GM12878 (cell line): ENCODE measurements around the gene TMEM45A. TPM values are rescaled to one million over a fixed set of nuclear protein-coding genes. Genes with fewer than 3 reads are reported as not detected.

Source experiments
- ATAC-seq: fragments of 200-7000 bp; cut with Tn5 transposase; 3 replicates; pipeline ENCODE4 v1.9.1; 2020; ENCODE audit warnings: mild to moderate bottlenecking, moderate library complexity
- BruUV-seq: library from RNA; stranded (reverse); fragments of 400-500 nt; replicated peaks from 2 replicates; lab custom pipeline; 2021; lab: Mats Ljungman, UMichigan
- CTCF ChIA-PET: fragments of 300-600 bp; sonication (Branson Sonifier 250); formaldehyde crosslinking; extraction: SDS; loops from one replicate; lab custom pipeline; 2021; ENCODE audit warnings: inconsistent platforms; lab: Yijun Ruan, JAX
- POLR2A ChIA-PET: fragments of 350-600 bp; formaldehyde crosslinking; extraction: SDS; loops from one replicate; lab custom pipeline; 2021; ENCODE audit warnings: inconsistent platforms; lab: Charles Lee
- RAD21 ChIA-PET: fragments of 300-600 bp; sonication (Branson Sonifier 250); formaldehyde crosslinking; loops from one replicate; lab custom pipeline; 2023; ENCODE audit warnings: antibody characterized with exemption; ENCODE audit not compliant: unreplicated experiment; lab: Charles Lee
- SMC1A ChIA-PET: fragments of 300-600 bp; sonication (Branson Sonifier 250); formaldehyde crosslinking; loops from one replicate; lab custom pipeline; 2023; ENCODE audit not compliant: unreplicated experiment, uncharacterized antibody; lab: Charles Lee
- DNase-seq: peaks from one replicate; pipeline ENCODE4 v3.0.0-alpha.2; 2011; ENCODE audit warnings: low read depth, low spot score
- FAIRE-seq: peaks from 3 replicates; lab custom pipeline; 2011; peaks lifted over from hg19 to GRCh38; lab: Jason Lieb, UNC
- H2AFZ ChIP-seq: 2 replicates; pipeline ENCODE4 v1.6.0; 2011; ENCODE audit warnings: low read depth, low read length, control low read depth; ENCODE audit not compliant: control insufficient read depth
- H3K27ac ChIP-seq: 2 replicates; pipeline ENCODE4 v1.5.1; 2011; ENCODE audit warnings: control low read depth; ENCODE audit not compliant: control insufficient read depth, insufficient read depth
- H3K27me3 ChIP-seq, 2 experiments: replicated peaks in 1 of 2; 2 replicates each; pipeline versions ENCODE4 v1.6.0 to v1.6.1; 2011; ENCODE audit warnings: low read length in 1 of 2; ENCODE audit not compliant: control insufficient read depth in 2 of 2, insufficient read depth in 2 of 2
- H3K36me3 ChIP-seq, 2 experiments: 2 replicates each; pipeline ENCODE4 v1.5.1; 2011; ENCODE audit warnings: low read length in 1 of 2; ENCODE audit not compliant: control insufficient read depth in 2 of 2, insufficient read depth in 2 of 2
- H3K4me1 ChIP-seq: 2 replicates; pipeline ENCODE4 v1.6.1; 2011; ENCODE audit warnings: mild to moderate bottlenecking, low read length, moderate library complexity, mixed read lengths; ENCODE audit not compliant: control insufficient read depth, insufficient read depth
- H3K4me2 ChIP-seq: 2 replicates; pipeline ENCODE4 v1.6.0; 2011; ENCODE audit warnings: control low read depth; ENCODE audit not compliant: control insufficient read depth, insufficient read depth
- H3K4me3 ChIP-seq: fragments of 200-600 bp; sonication (generic); 2 replicates; pipeline ENCODE4 v1.5.1; 2016
- H3K79me2 ChIP-seq: 2 replicates; pipeline ENCODE4 v1.6.0; 2011; ENCODE audit warnings: low read length; ENCODE audit not compliant: control insufficient read depth, insufficient read depth
- H3K9ac ChIP-seq: 2 replicates; pipeline ENCODE4 v1.8.0; 2011; ENCODE audit warnings: low read length, control low read depth, mixed read lengths; ENCODE audit not compliant: control insufficient read depth, insufficient read depth
- H3K9me3 ChIP-seq: replicated peaks from 3 replicates; pipeline ENCODE4 v1.5.1; 2011; ENCODE audit warnings: mild to moderate bottlenecking, low read length; ENCODE audit not compliant: control insufficient read depth, insufficient read depth
- H4K20me1 ChIP-seq: 2 replicates; pipeline ENCODE4 v1.6.0; 2011; ENCODE audit not compliant: control insufficient read depth, insufficient read depth
- POU2F2 ChIP-seq: IDR thresholded peaks from 3 replicates; pipeline ENCODE4 v1.6.1; 2011; ENCODE audit warnings: low read depth, mild to moderate bottlenecking, low read length, borderline replicate concordance
- RELA ChIP-seq: fragments of 450-650 bp; IDR thresholded peaks from 2 replicates; pipeline ENCODE4 v1.8.0; 2014; ENCODE audit warnings: borderline replicate concordance; ENCODE audit not compliant: partially characterized antibody
- RFX5 ChIP-seq: IDR thresholded peaks from 2 replicates; pipeline ENCODE4 v1.6.1; 2011; ENCODE audit warnings: low read depth, low read length, improper control_type of control experiment
- ZNF622 ChIP-seq: fragments of 450-650 bp; IDR thresholded peaks from 2 replicates; pipeline ENCODE4 v1.6.1; 2017; ENCODE audit warnings: mild to moderate bottlenecking, inconsistent platforms
- WGBS: methylation state at CpG from one replicate; pipeline ENCODE4 v1.1.6; 2016; ENCODE audit warnings: low lambda C conversion rate; ENCODE audit not compliant: insufficient replicate concordance, insufficient coverage; ENCODE audit errors: missing lambda C conversion rate; 5-methylcytosine and 5-hydroxymethylcytosine counted together
- in situ Hi-C: fragments of 300-500 bp; cut with MboI; formaldehyde crosslinking; loops from 9 replicates; pipeline ENCODE4 v1.14.3; 2018; ENCODE audit warnings: mixed read lengths
- intact Hi-C: fragments of 100-400 bp; cut with micrococcal nuclease; formaldehyde crosslinking; loops from one replicate; pipeline ENCODE4 v1.14.2; 2022; ENCODE audit not compliant: unreplicated experiment
- polyA plus RNA-seq, 11 experiments: library from polyadenylated mRNA; depleted of rRNA in 4 of 11; unstranded in 6 of 11; stranded (reverse) in 5 of 11; fragments of >200 nt; fragmentation: Nextera tagmentation in 4 of 11; fragmentation: Illumina TruSeq in 1 of 11; extraction: Ambion mirVana in 4 of 11; extraction: Trizol in 1 of 11; gene quantifications; 1 replicate in 1 of 11; 2 replicates in 10 of 11; pipeline versions ENCODE4 v1.2.1 to v1.2.3, GENCODE V29; 2011 to 2016; ENCODE audit warnings: inconsistent platforms in 2 of 11, missing spikeins in 2 of 11, low read depth in 1 of 11
- total RNA-seq, 4 experiments: library from RNA; depleted of rRNA in 3 of 4; stranded (reverse); fragments of >200 nt in 3 of 4; fragmentation: Illumina TruSeq in 1 of 4; extraction: Trizol in 1 of 4; gene quantifications; 2 replicates each; pipeline versions ENCODE4 v1.2.1 to v1.2.3, GENCODE V29; 2013 to 2021
- TF ChIP-seq, protein P1 (sequence below): fragments of 450-650 bp; formaldehyde crosslinking; IDR thresholded peaks from 2 replicates; pipeline ENCODE4 v1.5.0; 2022; ENCODE audit warnings: mild to moderate bottlenecking, missing genetic modification characterization

TMEM45A gene
- total and polyA plus RNA-seq, 10 of the 15 experiments (the other 5 are each of a cell fraction or from before 2014, with no cell fraction given), result 0.34 to 5.3 (median 0.83) TPM

GRCh38 chr3:100467133-100467532 is 25.3 kb upstream of the TMEM45A start:
- BruUV-seq, result no TSS peak
- no peak overlapping the region for H3K4me3 ChIP-seq
- H4K20me1 ChIP-seq, result no peaks in the 10 kb centered on the region
- H3K9me3 ChIP-seq, result peaks cover 15% of the 10 kb centered on the region; the same call in 2 of the 3 replicates
- H3K27ac ChIP-seq, result no peak overlapping the region
- FAIRE-seq (no peak), DNase-seq (no peak), ATAC-seq (no peak)
- no peaks in the 10 kb centered on the region for H3K36me3 ChIP-seq
- H3K79me2 ChIP-seq, result no peaks in the 10 kb centered on the region
- H3K9ac ChIP-seq, result no peak overlapping the region
- no peak overlapping the region for H3K4me2 ChIP-seq
- WGBS, result 86% methylated on average over 1 of the region's 1 CpG
- H3K4me1 ChIP-seq, result peaks cover 10% of the 10 kb centered on the region
- in situ Hi-C loops, result no loop called here
- TF ChIP-seq RELA (no peak), POU2F2 (no peak), RFX5 (no peak), ZNF622 (no peak)
- TF ChIP-seq, protein P1, sequence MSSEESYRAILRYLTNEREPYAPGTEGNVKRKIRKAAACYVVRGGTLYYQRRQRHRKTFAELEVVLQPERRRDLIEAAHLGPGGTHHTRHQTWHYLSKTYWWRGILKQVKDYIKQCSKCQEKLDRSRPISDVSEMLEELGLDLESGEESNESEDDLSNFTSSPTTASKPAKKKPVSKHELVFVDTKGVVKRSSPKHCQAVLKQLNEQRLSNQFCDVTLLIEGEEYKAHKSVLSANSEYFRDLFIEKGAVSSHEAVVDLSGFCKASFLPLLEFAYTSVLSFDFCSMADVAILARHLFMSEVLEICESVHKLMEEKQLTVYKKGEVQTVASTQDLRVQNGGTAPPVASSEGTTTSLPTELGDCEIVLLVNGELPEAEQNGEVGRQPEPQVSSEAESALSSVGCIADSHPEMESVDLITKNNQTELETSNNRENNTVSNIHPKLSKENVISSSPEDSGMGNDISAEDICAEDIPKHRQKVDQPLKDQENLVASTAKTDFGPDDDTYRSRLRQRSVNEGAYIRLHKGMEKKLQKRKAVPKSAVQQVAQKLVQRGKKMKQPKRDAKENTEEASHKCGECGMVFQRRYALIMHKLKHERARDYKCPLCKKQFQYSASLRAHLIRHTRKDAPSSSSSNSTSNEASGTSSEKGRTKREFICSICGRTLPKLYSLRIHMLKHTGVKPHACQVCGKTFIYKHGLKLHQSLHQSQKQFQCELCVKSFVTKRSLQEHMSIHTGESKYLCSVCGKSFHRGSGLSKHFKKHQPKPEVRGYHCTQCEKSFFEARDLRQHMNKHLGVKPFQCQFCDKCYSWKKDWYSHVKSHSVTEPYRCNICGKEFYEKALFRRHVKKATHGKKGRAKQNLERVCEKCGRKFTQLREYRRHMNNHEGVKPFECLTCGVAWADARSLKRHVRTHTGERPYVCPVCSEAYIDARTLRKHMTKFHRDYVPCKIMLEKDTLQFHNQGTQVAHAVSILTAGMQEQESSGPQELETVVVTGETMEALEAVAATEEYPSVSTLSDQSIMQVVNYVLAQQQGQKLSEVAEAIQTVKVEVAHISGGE, result no peak
- H2AFZ ChIP-seq, result no peak overlapping the region
- intact Hi-C loops, result loop anchor here (10.0 kb wide), 1 partner anchor 728 kb away; no protein-coding TSS in a partner anchor
- POLR2A ChIA-PET, result interaction anchor here (0.6 kb wide), 2 partner anchors 26 to 134 kb away, joined by 3 read pairs; no protein-coding TSS in a partner anchor
- SMC1A ChIA-PET, result interaction anchor here (0.6 to 10.6 kb wide), 8 partner anchors 120 to 294 kb away, joined by 3 to 279 read pairs (median 4); no protein-coding TSS in a partner anchor
- no peaks in the 10 kb centered on the region for H3K27me3 ChIP-seq
- RAD21 ChIA-PET, result interaction anchor here (1.0 to 7.7 kb wide), 5 partner anchors 18 to 330 kb away, joined by 5 to 231 read pairs (median 6); no protein-coding TSS in a partner anchor
- CTCF ChIA-PET, result interaction anchor here (0.8 to 10.3 kb wide), 4 partner anchors 26 to 168 kb away, joined by 3 to 462 read pairs (median 20); partner anchors contain the start of gene TMEM45A
